Putamen (tissue), 1 donor: Measurements from ENCODE around the gene ERVW-1.

ENCODE experiments used
- DNase-seq: peaks from one replicate; pipeline ENCODE4 v3.0.0-alpha.2; 2016; ENCODE audit warnings: low spot score

Gene ERVW-1

DNA sequence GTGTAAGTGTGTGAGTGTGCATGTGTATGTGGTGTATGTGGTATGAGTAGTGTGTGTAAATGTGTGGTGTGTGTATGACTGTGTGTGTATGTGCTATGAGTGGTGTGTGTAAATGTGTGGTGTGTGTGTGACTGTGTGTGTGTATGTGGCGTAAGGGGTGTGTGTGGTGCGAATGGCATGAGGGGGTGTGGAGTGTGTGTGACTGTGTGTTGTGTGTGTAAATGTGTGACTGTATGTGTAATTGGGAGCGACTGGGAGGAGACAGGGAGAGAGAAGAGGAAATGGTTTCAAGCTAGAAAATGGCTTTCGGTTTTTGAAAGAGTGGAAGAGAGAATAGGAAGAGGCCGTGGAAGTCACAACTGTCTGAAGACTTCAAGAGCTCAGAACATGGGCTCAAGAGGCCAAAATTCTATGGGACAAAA lies 54.0 kb downstream of the ERVW-1 start:
- no peak for DNase-seq

GRCh38 chr7:92422926-92423325 lies 54.8 kb downstream of the ERVW-1 start:
- DNase-seq = no peak

- DNase-seq = no peak
Observed at GRCh38 chr7:92421676-92422435, 55.9 kb downstream of the ERVW-1 start.
